Psoas muscle (tissue), 8 donors: Measurements from ENCODE around the gene ESRRG. TPM values are rescaled to one million over a fixed set of nuclear protein-coding genes. Genes with fewer than 3 reads are reported as not detected.
A peak's percentile ranks its signal among the peaks of the same experiment; 100 is the strongest.

ENCODE experiments used
- ATAC-seq, 4 donors: fragments of 200-7000 bp; cut with Tn5 transposase; one replicate each; pipeline ENCODE4 v1.9.1; 2020; ENCODE audit warnings: moderate library complexity in 3 of 4, mild to moderate bottlenecking in 2 of 4
- DNase-seq, 2 donors: peaks; one replicate each; pipeline ENCODE4 v3.0.0-alpha.2; 2020
- H3K27ac ChIP-seq: fragments of 200-600 bp; one replicate; pipeline ENCODE4 v1.8.0; 2022
- H3K27me3 ChIP-seq, 3 donors: fragments of 200-600 bp in 1 of 3; one replicate each; pipeline versions ENCODE4 v1.6.1 to v1.8.0; 2013 to 2022; ENCODE audit warnings: low read length in 2 of 3, mild to moderate bottlenecking in 2 of 3, moderate library complexity in 1 of 3; ENCODE audit not compliant: insufficient read depth in 3 of 3
- H3K36me3 ChIP-seq, 2 donors: fragments of 200-600 bp in 1 of 2; one replicate each; pipeline versions ENCODE4 v1.6.1 to v1.8.0; 2013 to 2022; ENCODE audit warnings: low read depth in 1 of 2, mild to moderate bottlenecking in 1 of 2, moderate library complexity in 1 of 2; ENCODE audit not compliant: insufficient read depth in 1 of 2
- H3K4me1 ChIP-seq: fragments of 200-600 bp; one replicate; pipeline ENCODE4 v1.8.0; 2022
- H3K4me3 ChIP-seq: fragments of 200-600 bp; one replicate; pipeline ENCODE4 v1.8.0; 2022; ENCODE audit warnings: mild to moderate bottlenecking
- H3K9me3 ChIP-seq: fragments of 200-600 bp; one replicate; pipeline ENCODE4 v1.8.0; 2022
- CTCF ChIP-seq: fragments of 200-600 bp; IDR thresholded peaks from one replicate; pipeline ENCODE4 v1.8.0; 2022; ENCODE audit warnings: antibody characterized with exemption
- WGBS, 3 donors: extraction: QIAGEN DNeasy Blood & Tissue Kit; methylation state at CpG; one replicate each; pipeline versions ENCODE4 v1.1.6 to v1.1.7; 2013; 5-methylcytosine and 5-hydroxymethylcytosine counted together
- intact Hi-C, 2 donors: fragments of 100-400 bp; cut with DNase I; formaldehyde crosslinking; loops; one replicate each; pipeline versions ENCODE4 v1.11.0 to v1.14.2; 2022
- polyA plus RNA-seq, 3 donors: library from polyadenylated mRNA; stranded (reverse); fragments of 200-250 nt; gene quantifications; one replicate each; pipeline ENCODE4 v1.2.3, GENCODE V29; 2013
- total RNA-seq, 4 donors: library from RNA; stranded (reverse); fragmentation: NEBNext Ultra II Directional in 2 of 4; extraction: Animal tissue kit (Norgen Biotek cat#: 25700) in 2 of 4; gene quantifications; one replicate each; pipeline versions ENCODE4 v1.2.1 to v1.2.4, GENCODE V29; 2021 to 2023
- donor health status: healthy with polysubstance abuse.
- donor health status: DM: no; HTN: no; CAD: no; lungs with moderate emphysema.
- donor health status: Bipolar disorder and iron deficiency.
- donor health status: healthy.
- donor health status: DM: yes; HTN: yes; CAD: no.
- donor health status: DM: no; HTN: no; CAD: no.
- donor health status: DM: no; HTN: no; CAD: no.
- donor health status: DM: yes; HTN: yes; CAD: no.

ESRRG gene
- total and polyA plus RNA-seq, 7 donors = 2.5 to 34.4 (median 5.3) TPM

DNA sequence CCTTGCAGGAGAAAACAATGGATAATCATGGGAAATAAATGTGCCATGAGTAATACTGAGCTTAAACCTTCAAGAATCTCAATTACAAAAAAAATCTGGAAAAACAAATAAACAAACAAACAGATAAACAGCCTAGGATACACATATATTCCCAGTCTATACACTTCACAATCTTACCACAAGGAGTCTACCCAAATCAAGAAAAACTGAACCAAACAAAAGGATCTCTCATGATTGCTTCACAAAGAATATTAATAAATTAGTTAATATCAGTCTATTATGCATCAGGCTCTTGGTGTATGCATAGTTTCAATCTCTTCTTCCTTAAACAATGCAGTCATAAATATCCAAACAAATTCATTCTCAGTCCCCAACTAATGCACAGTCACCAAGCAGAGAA is 3.2 kb upstream of the ESRRG start:
- H3K4me1 ChIP-seq = no peaks in the 10 kb centered on the region
- H3K4me3 ChIP-seq = no peak overlapping the region
- no peaks in the 10 kb centered on the region for H3K36me3 ChIP-seq
- no peak overlapping the region for H3K27ac ChIP-seq
- ATAC-seq (no peak), DNase-seq (no peak)
- H3K9me3 ChIP-seq = no peaks in the 10 kb centered on the region
- H3K27me3 ChIP-seq = no peaks in the 10 kb centered on the region
- intact Hi-C loops = no loop called here
- no peak for TF ChIP-seq CTCF

- ATAC-seq = peak; percentile 77 to 90 (median 88)
- H3K27ac ChIP-seq = peak overlapping the region; percentile 68
- no peaks in the 10 kb centered on the region for H3K4me1 ChIP-seq
- intact Hi-C loops = loop anchor here in 1 of 2 donors (5.0 kb wide), 1 partner anchor 121 kb away; no protein-coding TSS in a partner anchor
- DNase-seq = no peak
- peak overlapping the region; percentile 66 for H3K4me3 ChIP-seq
- H3K9me3 ChIP-seq = no peaks in the 10 kb centered on the region
- no peaks in the 10 kb centered on the region for H3K27me3 ChIP-seq
- H3K36me3 ChIP-seq = no peaks in the 10 kb centered on the region
- 6 to 12% (median 8%) methylated on average over 6 of the region's 6 CpGs for WGBS, 3 donors
- TF ChIP-seq CTCF = no peak
These were observed 408 bp downstream of the ESRRG start for GRCh38 chr1:216722821-216723220.

GRCh38 chr1:216721863-216722262 is 1.4 kb downstream of the ESRRG start:
- no peaks in the 10 kb centered on the region for H3K36me3 ChIP-seq
- 66 to 87% (median 80%) methylated on average over 2 of the region's 2 CpGs for WGBS, 3 donors
- no peaks in the 10 kb centered on the region for H3K9me3 ChIP-seq
- TF ChIP-seq CTCF = peak; percentile 3
- peak; percentile 34 to 72 (median 63) for ATAC-seq
- DNase-seq = no peak
- H3K27me3 ChIP-seq = no peaks in the 10 kb centered on the region
- intact Hi-C loops = loop anchor here in 1 of 2 donors (5.0 kb wide), 1 partner anchor 120 kb away; no protein-coding TSS in a partner anchor
- no peaks in the 10 kb centered on the region for H3K4me1 ChIP-seq
- peak overlapping the region; percentile 66 for H3K4me3 ChIP-seq
- H3K27ac ChIP-seq = peak overlapping the region; percentile 68

DNA sequence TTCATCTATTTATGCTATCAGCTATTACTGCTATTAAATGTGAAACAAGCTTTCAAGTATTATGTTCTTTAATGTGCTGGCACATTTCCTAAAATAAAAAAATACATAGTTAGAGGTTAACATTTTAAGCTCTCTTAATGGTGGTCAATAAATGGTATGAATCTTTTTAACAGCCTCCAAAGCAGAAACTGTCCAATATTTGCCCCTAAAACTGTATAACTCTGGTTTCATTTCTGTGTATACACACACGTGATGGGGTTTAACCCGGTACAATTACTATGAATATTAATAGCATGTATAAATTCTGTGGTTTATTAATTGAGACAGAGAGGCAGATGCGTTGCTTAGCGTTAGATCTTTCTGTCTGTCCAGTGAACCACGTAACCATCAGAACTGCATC is 2.2 kb downstream of the ESRRG start:
- no peaks in the 10 kb centered on the region for H3K36me3 ChIP-seq
- H3K27me3 ChIP-seq = no peaks in the 10 kb centered on the region
- no peaks in the 10 kb centered on the region for H3K9me3 ChIP-seq
- WGBS, 3 donors = 58 to 69% (median 60%) methylated on average over 5 of the region's 5 CpGs
- intact Hi-C loops = loop anchor here in 1 of 2 donors (5.0 kb wide), 1 partner anchor 119 kb away; no protein-coding TSS in a partner anchor
- no peak overlapping the region for H3K27ac ChIP-seq
- TF ChIP-seq CTCF = no peak
- DNase-seq (no peak), ATAC-seq (no peak)
- peak overlapping the region; percentile 66 for H3K4me3 ChIP-seq
- H3K4me1 ChIP-seq = no peaks in the 10 kb centered on the region

- H3K9me3 ChIP-seq = no peaks in the 10 kb centered on the region
- H3K27ac ChIP-seq = no peak overlapping the region
- H3K27me3 ChIP-seq = no peaks in the 10 kb centered on the region
- no peak overlapping the region for H3K4me3 ChIP-seq
- DNase-seq (no peak), ATAC-seq (no peak)
- H3K4me1 ChIP-seq = no peaks in the 10 kb centered on the region
- intact Hi-C loops = no loop called here
- H3K36me3 ChIP-seq = no peaks in the 10 kb centered on the region
- no peak for TF ChIP-seq CTCF
These were observed 11.5 kb downstream of the ESRRG start for GRCh38 chr1:216711712-216712111.
